Esophagus squamous epithelium (tissue), 5 donors: Measurements from ENCODE around the gene ODC1. TPM values are rescaled to one million over a fixed set of nuclear protein-coding genes. Genes with fewer than 3 reads are reported as not detected.

ENCODE experiments used
- DNase-seq: peaks from one replicate; lab custom pipeline; 2025; lab: John Stamatoyannopoulos, UW
- H3K27ac ChIP-seq, 4 donors: fragments of 200-600 bp; sonication (generic); one replicate each; pipeline ENCODE4 v1.5.1; 2016 to 2019; ENCODE audit warnings: mild to moderate bottlenecking in 1 of 4
- H3K27me3 ChIP-seq, 4 donors: fragments of 200-600 bp; sonication (generic); 1 replicate in 3 of 4; 2 replicates in 1 of 4; pipeline versions ENCODE4 v1.5.1 to v1.6.0; 2017 to 2021; ENCODE audit warnings: antibody characterized with exemption in 1 of 4
- H3K36me3 ChIP-seq, 3 donors: fragments of 200-600 bp; sonication (generic); one replicate each; pipeline ENCODE4 v1.5.1; 2016 to 2019
- H3K4me1 ChIP-seq, 3 donors: fragments of 200-600 bp; sonication (generic); one replicate each; pipeline ENCODE4 v1.5.1; 2017 to 2019
- H3K4me3 ChIP-seq, 4 donors: fragments of 200-600 bp; sonication (generic); 1 replicate in 3 of 4; 2 replicates in 1 of 4; pipeline ENCODE4 v1.5.1; 2016 to 2019; ENCODE audit warnings: mild to moderate bottlenecking in 2 of 4, moderate library complexity in 1 of 4
- H3K9me3 ChIP-seq, 3 donors: fragments of 200-600 bp; sonication (generic); one replicate each; pipeline ENCODE4 v1.5.1; 2016 to 2019
- CTCF ChIP-seq, 6 experiments: fragments of 450-650 bp in 4 of 6; fragments of 200-600 bp in 2 of 6; sonication (generic) in 2 of 6; IDR thresholded peaks; one replicate each; pipeline ENCODE4 v1.5.1; 2016 to 2019; ENCODE audit warnings: antibody characterized with exemption in 6 of 6, mild to moderate bottlenecking in 4 of 6, moderate library complexity in 4 of 6
- POLR2A ChIP-seq, 4 donors: fragments of 450-650 bp; IDR thresholded peaks; one replicate each; pipeline ENCODE4 v1.6.1; 2017; ENCODE audit warnings: antibody characterized with exemption in 4 of 4, mild to moderate bottlenecking in 4 of 4, moderate library complexity in 3 of 4
- WGBS, 2 donors: methylation state at CpG; one replicate each; pipeline ENCODE4 v1.1.5; 2018; 5-methylcytosine and 5-hydroxymethylcytosine counted together
- intact Hi-C: fragments of 100-400 bp; cut with DNase I; formaldehyde crosslinking; loops from one replicate; pipeline ENCODE4 v1.15.0; 2022
- total RNA-seq, 4 donors: library from RNA; depleted of rRNA; stranded (reverse); fragments of >200 nt; gene quantifications; one replicate each; pipeline ENCODE4 v1.1.0, GENCODE V29; 2016
- donor health status: DM: yes; HTN: yes; CAD: no.

The ODC1 gene
- total RNA-seq, 4 donors from 2014 or later = 14.9 to 66.8 (median 26.3) TPM

GRCh38 chr2:10422732-10423399 lies 25.3 kb downstream of the ODC1 start:
- TF ChIP-seq CTCF (IDR thresholded peaks at IDR 0.05) (no peak), POLR2A (IDR thresholded peaks at IDR 0.05) (no peak)
- no peaks in the 10 kb centered on the region for H3K9me3 ChIP-seq
- peaks cover 0 to 64% (median 0%) of the 10 kb centered on the region in 3 donors for H3K36me3 ChIP-seq
- H3K27me3 ChIP-seq = no peaks in the 10 kb centered on the region
- no peak overlapping the region for H3K4me3 ChIP-seq
- 80 to 97% methylated on average over 1 to 6 of the region's 24 CpGs for WGBS, 2 donors
- no peak overlapping the region for H3K27ac ChIP-seq
- H3K4me1 ChIP-seq = no peaks in the 10 kb centered on the region
- intact Hi-C loops = no loop called here
- no peak for DNase-seq

GRCh38 chr2:10422251-10422650 lies 25.9 kb downstream of the ODC1 start:
- Histone ChIP-seq H3K4me3 (no peak overlapping the region), H3K4me1 (no peaks in the 10 kb centered on the region), H3K36me3 (peaks cover 0 to 62% (median 0%) of the 10 kb centered on the region in 3 donors), H3K27me3 (no peaks in the 10 kb centered on the region), H3K9me3 (no peaks in the 10 kb centered on the region), H3K27ac (no peak overlapping the region)
- intact Hi-C loops = no loop called here
- 83 to 100% methylated on average over 2 to 4 of the region's 6 CpGs for WGBS, 2 donors
- no peak for DNase-seq
- no peak for TF ChIP-seq CTCF (IDR thresholded peaks at IDR 0.05)
- TF ChIP-seq POLR2A (IDR thresholded peaks at IDR 0.05) = no peak

- no peak for TF ChIP-seq CTCF (IDR thresholded peaks at IDR 0.05)
- no peak for TF ChIP-seq POLR2A (IDR thresholded peaks at IDR 0.05)
- DNase-seq = no peak
- 92 to 97% methylated on average over 26 to 42 of the region's 54 CpGs for WGBS, 2 donors
- H3K27me3 ChIP-seq = no peaks in the 10 kb centered on the region
- intact Hi-C loops = no loop called here
- no peak overlapping the region for H3K4me3 ChIP-seq
- H3K4me1 ChIP-seq = no peaks in the 10 kb centered on the region
- no peak overlapping the region for H3K27ac ChIP-seq
- H3K9me3 ChIP-seq = no peaks in the 10 kb centered on the region
- peaks cover 0 to 46% (median 0%) of the 10 kb centered on the region in 3 donors for H3K36me3 ChIP-seq
These were observed 28.4 kb downstream of the ODC1 start for GRCh38 chr2:10419553-10420257.

GRCh38 chr2:10417551-10418335 lies 30.4 kb downstream of the ODC1 start:
- WGBS, 2 donors = 86 to 91% methylated on average over 6 of the region's 6 CpGs
- TF ChIP-seq POLR2A (IDR thresholded peaks at IDR 0.05) (no peak), CTCF (IDR thresholded peaks at IDR 0.05) (no peak)
- peaks cover 0 to 29% (median 0%) of the 10 kb centered on the region in 3 donors for H3K36me3 ChIP-seq
- no peaks in the 10 kb centered on the region for H3K27me3 ChIP-seq
- no peaks in the 10 kb centered on the region for H3K4me1 ChIP-seq
- intact Hi-C loops = no loop called here
- DNase-seq = no peak
- H3K9me3 ChIP-seq = no peaks in the 10 kb centered on the region
- no peak overlapping the region for H3K4me3 ChIP-seq
- H3K27ac ChIP-seq = no peak overlapping the region
